Kasumi-1 (cell line): ENCODE measurements around the gene FCGBP.
"Not testable (repeated sequence)": the region's sequence is repeated elsewhere in the genome, so short reads cannot be mapped to it uniquely, and the experiment has no call there.

ENCODE experiments used
- DNase-seq, 2 experiments: peaks; one replicate each; lab custom pipeline; 2025; lab: John Stamatoyannopoulos, UW

Gene FCGBP

GRCh38 chr19:39917561-39918182 is 16.8 kb downstream of the FCGBP start:
- DNase-seq = no peak

DNA sequence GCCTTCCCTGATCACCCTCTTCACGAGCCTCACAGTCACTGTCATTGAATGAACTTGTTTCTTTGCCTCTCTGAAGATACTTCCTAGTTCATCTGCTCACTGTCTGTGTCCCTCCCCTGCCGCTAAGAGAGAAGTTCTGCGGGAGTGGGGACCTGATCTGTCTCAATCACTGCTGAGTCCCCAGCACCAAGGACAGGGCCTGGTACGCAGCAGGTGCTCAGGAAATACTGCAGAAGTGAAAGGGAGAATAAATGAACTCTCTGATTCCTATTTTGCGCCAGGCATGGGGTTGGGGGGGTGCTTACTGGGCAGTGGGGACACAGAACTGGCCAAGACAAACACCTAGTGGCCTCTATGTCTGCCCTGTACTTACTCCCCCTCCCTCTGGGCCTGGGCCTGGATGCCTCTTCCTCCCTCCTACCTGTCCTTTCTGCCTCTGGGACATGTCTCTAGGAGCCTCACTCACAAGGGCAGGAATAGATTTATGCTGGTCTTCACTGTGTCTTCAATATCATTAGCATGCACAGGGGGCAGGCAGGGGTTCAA is 17.5 kb downstream of the FCGBP start:
- peak in 1 of 2 experiments; percentile 5 for DNase-seq

DNA sequence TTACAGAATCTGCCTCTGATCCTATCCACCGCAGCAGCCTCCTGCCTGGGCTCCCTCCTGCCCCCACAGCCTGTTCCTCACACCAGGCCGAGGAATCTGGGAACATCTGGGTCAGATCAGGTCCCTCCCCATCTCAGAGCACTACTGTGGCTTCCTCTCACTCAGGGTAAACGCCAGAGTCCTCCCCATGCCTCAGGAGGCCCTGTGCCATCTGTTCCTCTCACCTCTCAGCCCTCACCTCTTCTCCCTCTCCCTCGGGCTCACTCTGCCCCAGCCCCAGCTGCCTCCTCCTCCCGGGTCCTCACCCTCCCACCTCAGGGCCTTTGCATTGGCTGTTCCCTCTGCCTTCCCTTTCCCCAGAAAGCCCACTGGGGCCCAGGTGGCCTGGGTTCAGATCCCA is 18.2 kb downstream of the FCGBP start:
- DNase-seq = no peak

- no peak for DNase-seq
Observed at GRCh38 chr19:39915848-39916215, 18.6 kb downstream of the FCGBP start.

DNA sequence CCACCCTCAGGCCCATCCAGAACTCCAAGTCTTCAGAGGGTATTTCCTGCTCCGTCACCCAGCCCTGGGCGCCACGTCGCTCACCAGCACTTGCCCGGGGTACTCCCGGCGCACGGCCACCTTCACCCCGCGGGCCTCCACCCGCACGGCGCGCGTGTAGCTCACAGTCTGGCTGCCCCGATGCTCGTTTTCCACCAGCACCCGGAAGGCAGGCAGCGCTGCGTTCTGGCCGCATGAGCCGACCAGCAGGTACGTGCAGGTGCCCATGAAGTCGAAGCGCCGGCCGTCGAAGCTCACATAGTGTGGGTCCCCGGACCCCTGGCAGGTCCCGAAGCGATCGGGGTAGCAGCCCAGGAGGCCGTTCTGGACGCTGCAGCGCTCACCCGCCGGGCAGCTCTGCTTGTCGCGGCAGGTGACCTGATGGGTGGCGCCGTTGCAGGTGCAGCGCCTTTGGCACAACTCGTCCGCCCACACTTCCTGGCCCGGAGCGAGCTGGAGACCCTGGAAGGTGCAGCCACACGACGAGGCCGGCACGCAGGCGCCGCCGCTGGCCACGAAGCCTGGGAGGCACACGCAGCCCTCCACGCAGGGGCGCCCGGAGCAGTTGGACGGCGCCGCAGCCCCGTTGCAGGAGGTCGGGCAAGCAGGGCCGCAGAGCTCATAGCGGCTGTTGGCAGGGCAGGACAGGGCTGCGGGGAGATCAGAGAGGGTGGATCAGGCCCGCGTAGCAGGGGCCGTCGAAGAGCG is 19.2 kb downstream of the FCGBP start:
- DNase-seq = no peak

- no peak for DNase-seq
Observed at GRCh38 chr19:39913682-39914333, 20.6 kb downstream of the FCGBP start.

GRCh38 chr19:39908803-39909202 is 25.6 kb downstream of the FCGBP start:
- no peak for DNase-seq

DNA sequence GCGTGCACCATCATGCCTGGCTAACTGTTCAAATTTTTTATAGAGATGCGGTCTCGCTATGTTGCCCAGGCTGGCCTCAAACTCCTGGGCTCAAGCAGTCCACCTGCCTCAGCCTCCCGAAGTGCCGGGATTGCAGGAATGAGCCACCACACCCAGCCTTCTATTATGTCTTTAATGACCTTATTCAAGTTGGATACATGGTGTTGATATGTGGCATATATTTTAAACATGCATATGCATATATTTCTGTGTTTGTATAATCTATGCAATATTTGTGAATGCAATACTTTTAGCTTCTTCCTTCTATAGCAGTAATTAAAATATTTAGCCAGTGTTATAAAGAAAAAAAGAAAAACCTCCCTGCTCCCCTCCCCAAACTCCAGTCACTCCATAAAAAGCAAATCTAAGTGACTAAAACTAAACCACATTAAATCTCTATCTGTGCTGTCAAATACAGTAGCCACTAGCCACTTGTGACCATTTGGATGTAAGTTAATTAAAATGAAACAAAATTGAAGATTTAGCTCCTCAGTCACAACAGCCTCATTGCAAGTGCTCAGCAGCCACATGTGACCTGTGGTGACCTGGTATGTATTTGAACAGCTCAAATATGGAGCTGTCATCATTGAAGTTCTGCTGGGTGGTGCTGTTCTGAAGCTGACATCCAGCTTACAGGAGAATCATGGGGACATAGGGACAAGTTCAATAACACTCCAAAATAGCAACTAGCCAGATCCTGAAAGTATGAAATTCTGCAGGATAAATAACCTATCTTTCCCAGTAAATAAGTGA is 27.4 kb downstream of the FCGBP start:
- DNase-seq = no peak

GRCh38 chr19:39906283-39906682 is 28.2 kb downstream of the FCGBP start:
- no peak for DNase-seq

DNA sequence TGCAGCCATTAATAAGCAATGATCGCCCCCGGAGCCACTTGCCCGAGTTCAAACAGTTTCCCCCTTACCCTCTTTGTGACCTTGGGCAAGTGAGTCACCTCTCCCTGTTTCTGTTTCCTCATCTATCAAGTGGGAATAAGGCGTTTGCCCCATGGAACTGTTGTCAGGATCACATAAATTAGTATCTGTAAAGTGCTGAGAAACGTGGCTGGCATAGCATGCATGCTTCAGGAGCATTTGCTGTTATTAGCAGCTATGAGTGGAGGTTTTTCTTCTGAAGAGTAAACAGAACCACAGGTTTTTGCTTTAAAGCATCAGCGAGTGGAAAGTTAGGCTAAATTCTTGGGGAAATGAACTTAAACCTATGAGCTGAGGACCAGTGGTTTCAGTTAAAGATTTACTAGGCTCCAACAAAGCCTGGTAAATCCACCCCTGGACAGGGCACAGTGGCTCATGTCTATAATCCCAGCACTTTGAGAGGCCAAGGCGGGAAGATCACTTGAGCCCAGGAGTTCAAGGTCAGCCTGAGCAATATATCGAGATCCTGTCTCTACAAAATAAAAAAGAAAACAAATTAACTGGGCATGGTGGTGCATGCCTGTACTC is 30.8 kb downstream of the FCGBP start:
- DNase-seq = not testable (repeated sequence)

GRCh38 chr19:39902326-39902725 is 32.1 kb downstream of the FCGBP start:
- not testable (repeated sequence) for DNase-seq

GRCh38 chr19:39901681-39902080 is 32.8 kb downstream of the FCGBP start:
- DNase-seq = not testable (repeated sequence)

DNA sequence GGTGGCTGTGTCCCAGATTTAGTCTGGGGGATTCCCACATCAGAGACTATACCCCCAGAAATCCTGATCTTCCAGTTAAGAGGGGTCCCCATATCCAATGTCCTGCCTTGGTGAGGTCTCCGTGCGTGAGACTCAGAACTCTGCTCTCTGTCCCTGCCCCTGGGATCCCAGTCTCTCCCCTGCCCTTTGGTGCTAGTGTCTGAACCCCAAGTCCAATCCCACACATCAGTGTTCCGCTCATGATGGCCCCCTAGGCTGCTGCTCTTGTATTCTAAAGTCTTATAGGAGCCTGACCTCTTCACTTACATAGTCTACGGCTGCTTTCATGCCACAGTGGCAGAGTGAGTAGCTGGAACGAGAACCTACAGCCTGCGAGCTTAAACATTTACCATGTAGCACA is 35.6 kb downstream of the FCGBP start:
- not testable (repeated sequence) for DNase-seq

- not testable (repeated sequence) for DNase-seq
Observed at GRCh38 chr19:39897511-39898245, 36.8 kb downstream of the FCGBP start.

GRCh38 chr19:39895096-39895495 is 39.3 kb downstream of the FCGBP start:
- DNase-seq = not testable (repeated sequence)

- DNase-seq = not testable (repeated sequence)
Observed at GRCh38 chr19:39894236-39894606, 40.2 kb downstream of the FCGBP start.

DNA sequence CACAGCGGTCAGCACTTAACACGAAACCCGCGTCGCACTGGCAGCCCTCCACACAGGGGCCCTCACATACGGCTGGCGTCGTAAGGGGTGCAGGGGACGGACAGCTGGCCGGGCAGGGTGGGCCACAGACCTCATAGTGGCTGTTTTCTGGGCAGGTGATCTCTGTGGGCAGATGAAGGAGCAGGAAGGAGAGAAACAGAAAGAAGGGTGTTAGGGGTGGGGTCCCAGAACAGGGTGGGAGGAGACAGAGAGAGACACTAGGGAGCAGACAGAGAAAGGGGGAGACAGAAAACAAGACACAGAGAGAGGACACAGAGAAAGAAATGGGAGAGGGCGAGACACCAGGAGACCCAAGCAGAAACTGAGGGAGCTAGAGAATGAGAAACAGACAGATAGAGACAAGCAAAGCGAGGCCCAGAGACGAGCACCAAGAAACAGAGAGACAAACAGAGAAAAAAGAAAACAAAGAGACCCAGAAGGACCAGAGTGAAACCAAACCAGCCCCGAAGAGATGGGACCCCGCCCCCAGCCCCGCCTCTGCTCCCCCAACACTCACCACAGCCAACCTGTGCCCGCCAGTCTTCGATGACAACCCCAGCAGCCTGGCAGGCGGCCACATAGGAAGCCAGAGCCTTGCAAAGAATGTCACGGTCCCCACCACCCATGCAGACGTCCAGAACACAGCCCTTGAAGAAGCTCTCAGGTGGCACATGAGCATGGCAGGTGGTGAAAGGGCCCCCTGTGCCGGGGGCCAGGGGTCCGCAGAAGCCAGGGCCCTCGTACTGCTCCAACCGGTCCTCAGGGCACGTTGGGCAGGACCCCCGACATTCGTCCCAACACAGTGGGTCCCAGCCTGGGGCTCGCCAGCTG is 40.8 kb downstream of the FCGBP start:
- DNase-seq = not testable (repeated sequence)

- not testable (repeated sequence) for DNase-seq
Observed at GRCh38 chr19:39892506-39892902, 41.9 kb downstream of the FCGBP start.

DNA sequence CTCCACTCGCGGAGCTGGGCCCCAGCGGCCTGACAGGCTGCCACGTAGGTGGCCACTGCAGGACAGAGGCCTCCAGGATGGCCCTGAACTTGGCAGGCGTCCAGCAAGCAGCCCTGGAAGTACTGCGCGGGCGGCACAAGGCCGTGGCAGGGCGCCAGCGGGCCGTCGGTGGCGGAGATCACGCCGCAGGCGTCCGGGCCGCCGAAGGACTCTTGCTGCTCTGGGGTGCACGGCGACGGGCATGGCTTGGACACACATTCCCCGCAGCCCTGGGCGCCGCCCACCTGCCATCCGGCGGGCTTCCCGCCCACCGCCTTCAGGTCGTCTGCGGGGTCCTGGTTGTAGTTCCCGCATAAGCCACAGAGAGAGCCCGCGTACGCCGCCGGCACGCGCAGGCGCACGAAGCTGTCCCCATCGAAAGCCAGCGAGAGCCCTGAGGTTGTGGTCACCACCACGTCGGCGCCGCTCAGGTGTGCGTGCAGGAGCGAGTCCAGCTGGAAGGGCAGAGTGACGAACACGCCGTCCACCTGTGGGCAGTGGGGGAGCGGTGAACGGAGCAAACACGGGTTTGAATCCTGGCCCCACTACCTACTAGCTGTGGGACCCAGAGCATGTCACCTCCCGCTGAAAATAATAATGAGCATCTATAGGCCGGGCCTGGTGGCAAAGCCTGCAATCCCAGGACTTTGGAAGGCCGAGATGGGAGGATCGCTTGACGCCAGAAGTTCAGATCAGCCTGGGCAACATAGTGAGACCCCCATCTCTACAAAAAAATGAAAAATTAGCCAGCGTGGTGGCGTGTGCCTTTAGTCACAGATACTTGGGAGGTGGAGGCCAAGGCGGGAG is 42.6 kb downstream of the FCGBP start:
- DNase-seq = not testable (repeated sequence)
